ENCODE data around the gene FDXR. TPM values are rescaled to one million over a fixed set of nuclear protein-coding genes. Genes with fewer than 3 reads are reported as not detected.

Gene FDXR
- total RNA-seq, 2 donors from 2014 or later = 44.3 to 79.7 TPM

GRCh38 chr17:74892013-74892841 is 19.4 kb upstream of the FDXR start:
- Mint-ChIP-seq H3K36me3 (ENCODE audit: insufficient read depth in 2 of 2) (peaks cover 0 to 1% of the 10 kb centered on the region in 2 donors), H3K4me3 (no peak overlapping the region), H3K27me3 (ENCODE audit: low read depth) (peaks cover 27% of the 10 kb centered on the region), H3K27ac (no peak overlapping the region), H3K4me1 (ENCODE audit: low read depth) (no peaks in the 10 kb centered on the region), H3K9me3 (no peaks in the 10 kb centered on the region)
- DNase-seq = no peak
- ATAC-seq (replicated peaks in 1 of 2) = no peak

- Mint-ChIP-seq H3K4me1 (ENCODE audit: low read depth) (no peaks in the 10 kb centered on the region), H3K36me3 (ENCODE audit: insufficient read depth in 2 of 2) (peaks cover 0 to 1% of the 10 kb centered on the region in 2 donors), H3K4me3 (no peak overlapping the region), H3K27me3 (ENCODE audit: low read depth) (peaks cover 15% of the 10 kb centered on the region), H3K27ac (no peak overlapping the region), H3K9me3 (no peaks in the 10 kb centered on the region)
- ATAC-seq (replicated peaks in 1 of 2) (no peak), DNase-seq (no peak)
These were observed 17.8 kb upstream of the FDXR start for GRCh38 chr17:74890554-74890953.

- no peak for DNase-seq
- H3K4me3 Mint-ChIP-seq = no peak overlapping the region
- H3K27ac Mint-ChIP-seq = no peak overlapping the region
- H3K36me3 Mint-ChIP-seq (ENCODE audit: insufficient read depth in 2 of 2) = no peaks in the 10 kb centered on the region
- no peak for ATAC-seq (replicated peaks in 1 of 2)
- H3K27me3 Mint-ChIP-seq (ENCODE audit: low read depth) = no peaks in the 10 kb centered on the region
- H3K4me1 Mint-ChIP-seq (ENCODE audit: low read depth) = no peaks in the 10 kb centered on the region
- H3K9me3 Mint-ChIP-seq = no peaks in the 10 kb centered on the region
These were observed 15.7 kb upstream of the FDXR start for GRCh38 chr17:74888469-74888868.

- DNase-seq = no peak
- Mint-ChIP-seq H3K27me3 (ENCODE audit: low read depth) (no peaks in the 10 kb centered on the region), H3K4me3 (no peak overlapping the region), H3K36me3 (ENCODE audit: insufficient read depth in 2 of 2) (no peaks in the 10 kb centered on the region), H3K9me3 (no peaks in the 10 kb centered on the region), H3K4me1 (ENCODE audit: low read depth) (no peaks in the 10 kb centered on the region), H3K27ac (no peak overlapping the region)
- no peak for ATAC-seq (replicated peaks in 1 of 2)
These were observed 10.5 kb upstream of the FDXR start for GRCh38 chr17:74883241-74883745.

GRCh38 chr17:74882517-74883240 is 9.9 kb upstream of the FDXR start:
- Mint-ChIP-seq H3K9me3 (no peaks in the 10 kb centered on the region), H3K4me1 (ENCODE audit: low read depth) (no peaks in the 10 kb centered on the region), H3K4me3 (no peak overlapping the region), H3K36me3 (ENCODE audit: insufficient read depth in 2 of 2) (no peaks in the 10 kb centered on the region), H3K27me3 (ENCODE audit: low read depth) (no peaks in the 10 kb centered on the region), H3K27ac (no peak overlapping the region)
- DNase-seq (no peak), ATAC-seq (replicated peaks in 1 of 2) (no peak)

- H3K36me3 Mint-ChIP-seq (ENCODE audit: insufficient read depth in 2 of 2) = no peaks in the 10 kb centered on the region
These were observed 8.3 kb upstream of the FDXR start for GRCh38 chr17:74881073-74881472.

GRCh38 chr17:74879308-74879707 is 6.5 kb upstream of the FDXR start:
- peaks cover 11% of the 10 kb centered on the region for H3K4me1 Mint-ChIP-seq (ENCODE audit: low read depth)
- no peaks in the 10 kb centered on the region for H3K27me3 Mint-ChIP-seq (ENCODE audit: low read depth)
- no peak for ATAC-seq (replicated peaks in 1 of 2)
- no peak for DNase-seq
- H3K27ac Mint-ChIP-seq = no peak overlapping the region
- no peak overlapping the region for H3K4me3 Mint-ChIP-seq
- no peaks in the 10 kb centered on the region for H3K9me3 Mint-ChIP-seq
- H3K36me3 Mint-ChIP-seq (ENCODE audit: insufficient read depth in 2 of 2) = no peaks in the 10 kb centered on the region

More at GRCh38 chr17:74881073-74881472, 8.3 kb upstream of the FDXR start:
- Mint-ChIP-seq H3K4me1 (ENCODE audit: low read depth) (no peaks in the 10 kb centered on the region), H3K27me3 (ENCODE audit: low read depth) (no peaks in the 10 kb centered on the region), H3K9me3 (no peaks in the 10 kb centered on the region), H3K4me3 (no peak overlapping the region), H3K27ac (no peak overlapping the region)
- DNase-seq = no peak
- ATAC-seq (replicated peaks in 1 of 2) = no peak

- ATAC-seq (replicated peaks in 1 of 2) = no peak
- Mint-ChIP-seq H3K27me3 (ENCODE audit: low read depth) (no peaks in the 10 kb centered on the region), H3K9me3 (no peaks in the 10 kb centered on the region), H3K27ac (no peak overlapping the region), H3K36me3 (ENCODE audit: insufficient read depth in 2 of 2) (peaks cover 0 to 2% of the 10 kb centered on the region in 2 donors), H3K4me1 (ENCODE audit: low read depth) (peaks cover 16% of the 10 kb centered on the region), H3K4me3 (no peak overlapping the region)
- DNase-seq = no peak
These were observed 5.9 kb upstream of the FDXR start for GRCh38 chr17:74878658-74879057.

- no peak for ATAC-seq (replicated peaks in 1 of 2)
- no peak overlapping the region for H3K4me3 Mint-ChIP-seq
- peaks cover 18% of the 10 kb centered on the region for H3K4me1 Mint-ChIP-seq (ENCODE audit: low read depth)
- no peak overlapping the region for H3K27ac Mint-ChIP-seq
- H3K9me3 Mint-ChIP-seq = no peaks in the 10 kb centered on the region
- H3K27me3 Mint-ChIP-seq (ENCODE audit: low read depth) = no peaks in the 10 kb centered on the region
- peaks cover 0 to 2% of the 10 kb centered on the region in 2 donors for H3K36me3 Mint-ChIP-seq (ENCODE audit: insufficient read depth in 2 of 2)
- DNase-seq = no peak
These were observed 5.1 kb upstream of the FDXR start for GRCh38 chr17:74877592-74878548.

- no peak for DNase-seq
- peaks cover 4% of the 10 kb centered on the region in 2 donors for H3K36me3 Mint-ChIP-seq (ENCODE audit: insufficient read depth in 2 of 2)
- no peak overlapping the region for H3K4me3 Mint-ChIP-seq
- no peaks in the 10 kb centered on the region for H3K27me3 Mint-ChIP-seq (ENCODE audit: low read depth)
- peaks cover 33% of the 10 kb centered on the region for H3K4me1 Mint-ChIP-seq (ENCODE audit: low read depth)
- H3K9me3 Mint-ChIP-seq = no peaks in the 10 kb centered on the region
- ATAC-seq (replicated peaks in 1 of 2) = no peak
- no peak overlapping the region for H3K27ac Mint-ChIP-seq
These were observed 3.3 kb upstream of the FDXR start for GRCh38 chr17:74875977-74876593.

- peaks cover 4 to 6% of the 10 kb centered on the region in 2 donors for H3K36me3 Mint-ChIP-seq (ENCODE audit: insufficient read depth in 2 of 2)
- ATAC-seq (replicated peaks in 1 of 2) = no peak
- peaks cover 36% of the 10 kb centered on the region for H3K4me1 Mint-ChIP-seq (ENCODE audit: low read depth)
- no peak overlapping the region for H3K4me3 Mint-ChIP-seq
- no peak overlapping the region for H3K27ac Mint-ChIP-seq
- no peaks in the 10 kb centered on the region for H3K27me3 Mint-ChIP-seq (ENCODE audit: low read depth)
- no peak for DNase-seq
- no peaks in the 10 kb centered on the region for H3K9me3 Mint-ChIP-seq
These were observed 2.6 kb upstream of the FDXR start for GRCh38 chr17:74875155-74875976.

- Mint-ChIP-seq H3K9me3 (no peaks in the 10 kb centered on the region), H3K4me3 (peak overlapping the region; percentile 92 to 95)
These were observed 1.8 kb upstream of the FDXR start for GRCh38 chr17:74874615-74875037.

More at GRCh38 chr17:74874615-74875037, 1.8 kb upstream of the FDXR start:
- Mint-ChIP-seq H3K36me3 (ENCODE audit: insufficient read depth in 2 of 2) (peaks cover 4 to 6% of the 10 kb centered on the region in 2 donors), H3K27me3 (ENCODE audit: low read depth) (no peaks in the 10 kb centered on the region), H3K27ac (no peak overlapping the region), H3K4me1 (ENCODE audit: low read depth) (peaks cover 36% of the 10 kb centered on the region)
- no peak for DNase-seq
- no peak for ATAC-seq (replicated peaks in 1 of 2)
